Uterus (tissue), 4 donors: Measurements from ENCODE around the gene ASB10. TPM values are rescaled to one million over a fixed set of nuclear protein-coding genes. Genes with fewer than 3 reads are reported as not detected.

Experiments
- DNase-seq, 2 donors: peaks; one replicate each; pipeline ENCODE4 v3.0.0-alpha.2; 2019 to 2020
- H3K27ac ChIP-seq, 2 donors: fragments of 200-600 bp; sonication (generic); 1 replicate in 1 of 2; 2 replicates in 1 of 2; pipeline ENCODE4 v1.5.1; 2016 to 2018
- H3K27me3 ChIP-seq, 2 donors: fragments of 200-600 bp; sonication (generic); one replicate each; pipeline ENCODE4 v1.5.1; 2018 to 2019; ENCODE audit warnings: control low read depth in 1 of 2
- H3K36me3 ChIP-seq, 2 donors: fragments of 200-600 bp; sonication (generic); one replicate each; pipeline ENCODE4 v1.5.1; 2019; ENCODE audit warnings: control low read depth in 1 of 2
- H3K4me1 ChIP-seq, 2 donors: fragments of 200-600 bp; sonication (generic); one replicate each; pipeline ENCODE4 v1.5.1; 2018 to 2019; ENCODE audit warnings: control low read depth in 1 of 2
- H3K4me3 ChIP-seq, 2 donors: fragments of 200-600 bp; sonication (generic); 1 replicate in 1 of 2; 2 replicates in 1 of 2; pipeline ENCODE4 v1.5.1; 2018 to 2019; ENCODE audit warnings: mild to moderate bottlenecking in 1 of 2
- H3K9me3 ChIP-seq, 2 donors: fragments of 200-600 bp; sonication (generic); one replicate each; pipeline ENCODE4 v1.5.1; 2019; ENCODE audit warnings: control low read depth in 1 of 2
- POLR2A ChIP-seq, 2 donors: fragments of 450-650 bp; IDR thresholded peaks; one replicate each; pipeline ENCODE4 v1.6.1; 2016; ENCODE audit warnings: antibody characterized with exemption in 2 of 2, mild to moderate bottlenecking in 1 of 2, moderate library complexity in 1 of 2
- intact Hi-C: fragments of 100-400 bp; cut with DNase I; formaldehyde crosslinking; loops from one replicate; pipeline ENCODE4 v1.15.1; 2023; ENCODE audit warnings: low total_unique reads
- total RNA-seq, 4 donors: library from RNA; depleted of rRNA in 3 of 4; stranded (reverse); fragments of >200 nt in 3 of 4; gene quantifications; one replicate each; pipeline versions ENCODE4 v1.1.0 to v1.2.4, GENCODE V29; 2014 to 2023
- TF ChIP-seq, protein P1 (sequence below), 4 experiments: fragments of 200-600 bp in 2 of 4; fragments of 450-650 bp in 2 of 4; sonication (generic) in 2 of 4; IDR thresholded peaks; one replicate each; pipeline ENCODE4 v1.5.1; 2016 to 2019; ENCODE audit warnings: antibody characterized with exemption in 4 of 4, mild to moderate bottlenecking in 2 of 4, moderate library complexity in 1 of 4
- donor health status: DM: yes; HTN: yes; CAD: no.

ASB10 gene
- total RNA-seq, 4 donors from 2014 or later = not detected

DNA sequence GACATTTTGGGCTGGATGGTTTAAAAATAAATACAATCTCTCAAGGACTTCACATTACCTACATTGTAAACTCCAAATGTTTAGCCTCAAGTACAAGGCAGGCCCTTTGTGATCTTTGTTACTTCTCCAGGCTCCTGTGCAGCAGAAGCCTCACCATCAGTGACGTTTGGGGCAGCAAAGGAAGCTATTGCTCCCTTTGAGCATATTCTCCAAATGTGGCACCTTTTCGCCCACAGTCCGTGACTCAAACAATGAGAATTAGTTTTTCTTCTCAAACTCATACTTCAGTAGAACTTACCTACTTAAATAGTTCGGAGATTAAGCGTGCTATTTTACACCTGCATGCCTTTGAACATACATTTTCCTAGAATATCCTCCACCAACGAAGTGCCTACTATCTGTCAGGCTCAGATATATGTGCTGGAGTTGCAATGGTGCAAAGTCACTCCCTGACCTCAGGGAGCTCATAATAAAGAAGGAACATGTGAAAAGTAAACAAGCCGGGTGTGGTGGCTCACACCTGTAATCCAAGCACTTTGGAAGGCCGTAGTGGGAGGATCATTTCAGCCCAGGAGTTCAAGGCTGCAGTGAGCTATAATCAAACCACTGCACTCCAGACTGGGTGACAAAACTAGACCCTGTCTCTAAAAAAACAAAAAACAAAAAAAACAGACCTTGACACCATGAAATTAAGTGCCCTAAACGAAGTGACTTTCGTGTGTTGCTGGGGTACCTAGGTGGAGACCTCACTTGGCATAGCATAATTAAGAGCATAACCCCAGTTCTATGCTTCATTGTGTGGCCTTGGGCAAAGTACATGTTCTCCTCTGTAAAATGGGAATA, 41.2 kb upstream of the ASB10 start:
- DNase-seq = no peak
- Histone ChIP-seq H3K4me3 (peak overlapping the region in 1 of 2 donors; percentile 86), H3K4me1 (peaks cover 13 to 16% of the 10 kb centered on the region in 2 donors), H3K27ac (peak overlapping the region; percentile 69 to 82), H3K9me3 (no peaks in the 10 kb centered on the region), H3K27me3 (no peaks in the 10 kb centered on the region), H3K36me3 (no peaks in the 10 kb centered on the region)
- intact Hi-C loops = loop anchor here (10.0 kb wide), 1 partner anchor 1353 kb away; the partner anchor contains the start of gene ATP6V0E2
- TF ChIP-seq POLR2A (IDR thresholded peaks at IDR 0.05) = no peak
- TF ChIP-seq, protein P1, sequence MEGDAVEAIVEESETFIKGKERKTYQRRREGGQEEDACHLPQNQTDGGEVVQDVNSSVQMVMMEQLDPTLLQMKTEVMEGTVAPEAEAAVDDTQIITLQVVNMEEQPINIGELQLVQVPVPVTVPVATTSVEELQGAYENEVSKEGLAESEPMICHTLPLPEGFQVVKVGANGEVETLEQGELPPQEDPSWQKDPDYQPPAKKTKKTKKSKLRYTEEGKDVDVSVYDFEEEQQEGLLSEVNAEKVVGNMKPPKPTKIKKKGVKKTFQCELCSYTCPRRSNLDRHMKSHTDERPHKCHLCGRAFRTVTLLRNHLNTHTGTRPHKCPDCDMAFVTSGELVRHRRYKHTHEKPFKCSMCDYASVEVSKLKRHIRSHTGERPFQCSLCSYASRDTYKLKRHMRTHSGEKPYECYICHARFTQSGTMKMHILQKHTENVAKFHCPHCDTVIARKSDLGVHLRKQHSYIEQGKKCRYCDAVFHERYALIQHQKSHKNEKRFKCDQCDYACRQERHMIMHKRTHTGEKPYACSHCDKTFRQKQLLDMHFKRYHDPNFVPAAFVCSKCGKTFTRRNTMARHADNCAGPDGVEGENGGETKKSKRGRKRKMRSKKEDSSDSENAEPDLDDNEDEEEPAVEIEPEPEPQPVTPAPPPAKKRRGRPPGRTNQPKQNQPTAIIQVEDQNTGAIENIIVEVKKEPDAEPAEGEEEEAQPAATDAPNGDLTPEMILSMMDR (IDR thresholded peaks at IDR 0.05) = no peak

DNA sequence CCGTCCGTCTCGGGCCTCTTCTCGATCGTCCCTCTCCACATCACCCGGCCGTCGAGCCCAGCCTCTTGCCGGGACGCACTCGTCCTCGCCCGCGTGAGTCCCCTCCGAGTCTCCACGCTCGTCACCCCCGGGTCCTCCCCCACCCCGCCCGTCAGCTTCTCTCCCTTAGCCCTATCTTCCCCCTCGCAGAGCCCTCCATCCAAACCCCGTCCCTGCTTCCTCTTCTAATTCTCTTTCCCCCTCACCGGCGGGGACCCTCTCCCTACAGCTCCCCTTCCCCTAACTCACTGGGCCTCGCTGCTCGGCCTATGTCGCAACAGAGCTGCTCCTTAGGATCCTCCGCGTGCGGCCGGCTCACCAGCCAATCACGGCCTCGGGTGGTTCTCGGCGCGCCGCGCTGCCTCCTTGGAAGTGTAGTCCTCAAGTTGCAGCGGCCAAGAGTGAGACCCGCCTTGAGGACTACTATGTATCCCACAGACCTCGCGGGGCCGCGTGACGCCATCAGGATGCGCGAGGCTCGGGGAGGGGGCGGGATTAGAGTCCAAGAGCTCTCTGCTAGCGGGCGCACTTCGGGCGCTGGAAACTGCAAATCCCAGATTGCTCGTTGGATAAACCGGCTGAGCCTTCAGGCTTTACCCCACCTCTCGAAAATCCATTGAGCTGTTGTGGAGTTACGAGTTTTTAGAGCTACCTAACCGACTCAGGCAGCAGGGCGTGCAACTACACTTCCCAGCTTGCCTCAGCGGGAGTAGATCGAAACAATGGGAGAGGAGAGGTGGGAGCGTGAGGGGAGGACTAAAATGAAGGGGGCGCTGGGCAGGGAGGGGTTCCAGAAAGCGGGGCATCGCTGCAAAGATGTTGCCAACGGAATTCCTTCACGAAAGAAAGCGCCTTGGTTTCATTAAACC, 40.1 kb upstream of the ASB10 start, which contains the start of gene ABCF2:
Gene ABCF2 (minus strand): TSS at position 331 of the 908 bp plus-strand sequence. CDS start 747 bp downstream, outside the sequence.
- TF ChIP-seq, protein P1 (IDR thresholded peaks at IDR 0.05) = peak in 1 of 4 experiments; percentile 45
- TF ChIP-seq POLR2A (IDR thresholded peaks at IDR 0.05) = peak; percentile 24 to 68
- Histone ChIP-seq H3K36me3 (no peaks in the 10 kb centered on the region), H3K4me3 (peak within 1 kb of the TSS; percentile 81 to 86), H3K9me3 (no peaks in the 10 kb centered on the region), H3K27me3 (no peaks in the 10 kb centered on the region), H3K27ac (peak within 1 kb of the TSS; percentile 69 to 82), H3K4me1 (peaks cover 12% of the 10 kb centered on the region in 2 donors)
- intact Hi-C loops = loop anchor here (10.0 kb wide), 1 partner anchor 1352 kb away; the partner anchor contains the start of gene ATP6V0E2
- DNase-seq = peak; percentile 99

- Histone ChIP-seq H3K36me3 (no peaks in the 10 kb centered on the region), H3K27me3 (no peaks in the 10 kb centered on the region), H3K4me3 (peak overlapping the region; percentile 81 to 86), H3K4me1 (peaks cover 12% of the 10 kb centered on the region in 2 donors), H3K27ac (peak overlapping the region in 1 of 2 donors; percentile 78), H3K9me3 (no peaks in the 10 kb centered on the region)
- no peak for TF ChIP-seq POLR2A (IDR thresholded peaks at IDR 0.05)
- TF ChIP-seq, protein P1 (IDR thresholded peaks at IDR 0.05) = no peak
- intact Hi-C loops = loop anchor here (10.0 kb wide), 1 partner anchor 1352 kb away; the partner anchor contains the start of gene ATP6V0E2
- DNase-seq = no peak
Measured at GRCh38 chr7:151226560-151226874, 39.5 kb upstream of the ASB10 start.

GRCh38 chr7:151225948-151226510, 39.0 kb upstream of the ASB10 start:
- intact Hi-C loops = loop anchor here (10.0 kb wide), 1 partner anchor 1351 kb away; the partner anchor contains the start of gene ATP6V0E2
- no peak for DNase-seq
- Histone ChIP-seq H3K9me3 (no peaks in the 10 kb centered on the region), H3K27me3 (no peaks in the 10 kb centered on the region), H3K27ac (no peak overlapping the region), H3K4me3 (peak overlapping the region; percentile 81 to 86), H3K4me1 (peaks cover 12% of the 10 kb centered on the region in 2 donors), H3K36me3 (no peaks in the 10 kb centered on the region)
- TF ChIP-seq, protein P1 (IDR thresholded peaks at IDR 0.05) = no peak
- TF ChIP-seq POLR2A (IDR thresholded peaks at IDR 0.05) = no peak
